EH (cell line): ENCODE measurements around the gene RARRES2.

Experiments
- DNase-seq: peaks from one replicate; pipeline ENCODE4 v3.0.0-alpha.2; 2015; ENCODE audit warnings: low read depth

The RARRES2 gene

DNA sequence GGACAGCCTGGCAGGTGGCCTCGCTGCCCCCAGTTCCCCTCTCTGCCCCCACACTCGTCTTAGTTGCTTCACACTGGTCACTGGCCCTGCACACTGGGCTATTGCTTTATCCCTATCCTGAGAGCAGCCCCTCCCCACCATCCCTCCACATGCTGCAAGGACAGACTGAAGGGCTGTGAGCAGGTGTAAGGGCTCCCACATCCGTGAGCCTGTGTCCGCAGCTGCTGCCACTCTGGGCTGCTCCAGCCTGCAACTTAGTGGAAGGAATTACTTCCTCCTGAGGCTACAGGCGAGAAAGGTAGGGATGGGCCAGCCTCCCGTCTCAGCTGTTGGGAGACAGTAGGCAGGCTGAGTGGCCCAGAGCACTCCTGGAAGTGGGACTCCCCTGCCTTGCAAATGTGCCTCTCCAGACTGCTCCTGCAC is 3.8 kb downstream of the RARRES2 start:
- no peak for DNase-seq

DNA sequence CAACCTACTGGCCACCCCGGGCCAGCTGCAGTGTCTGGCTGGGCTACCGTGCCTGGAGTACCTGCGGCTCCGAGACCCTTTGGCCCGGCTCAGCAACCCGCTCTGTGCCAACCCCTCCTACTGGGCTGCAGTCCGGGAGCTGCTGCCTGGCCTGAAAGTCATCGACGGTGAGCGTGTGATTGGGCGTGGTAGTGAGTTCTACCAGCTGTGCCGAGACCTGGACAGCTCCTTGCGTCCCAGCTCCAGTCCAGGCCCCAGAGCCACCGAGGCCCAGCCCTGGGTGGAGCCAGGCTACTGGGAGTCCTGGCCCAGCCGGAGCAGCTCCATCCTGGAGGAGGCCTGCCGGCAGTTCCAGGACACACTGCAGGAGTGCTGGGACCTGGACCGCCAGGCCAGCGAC is 4.2 kb downstream of the RARRES2 start:
- DNase-seq = no peak

DNA sequence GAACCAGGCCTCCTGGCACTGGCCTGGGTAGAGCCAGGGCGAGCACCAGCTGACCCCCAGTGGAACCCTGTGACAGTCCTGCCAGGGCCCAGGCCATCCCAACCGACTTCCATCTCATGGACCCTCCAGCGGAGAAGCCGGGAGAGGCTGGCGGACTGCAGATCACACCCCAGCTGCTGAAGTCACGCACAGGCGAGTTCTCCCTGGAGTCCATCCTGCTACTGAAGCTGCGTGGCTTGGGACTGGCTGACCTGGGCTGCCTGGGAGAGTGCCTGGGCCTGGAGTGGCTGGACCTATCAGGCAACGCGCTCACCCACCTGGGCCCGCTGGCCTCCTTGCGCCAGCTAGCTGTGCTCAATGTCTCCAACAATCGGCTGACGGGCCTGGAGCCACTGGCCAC is 4.7 kb downstream of the RARRES2 start:
- DNase-seq = no peak

DNA sequence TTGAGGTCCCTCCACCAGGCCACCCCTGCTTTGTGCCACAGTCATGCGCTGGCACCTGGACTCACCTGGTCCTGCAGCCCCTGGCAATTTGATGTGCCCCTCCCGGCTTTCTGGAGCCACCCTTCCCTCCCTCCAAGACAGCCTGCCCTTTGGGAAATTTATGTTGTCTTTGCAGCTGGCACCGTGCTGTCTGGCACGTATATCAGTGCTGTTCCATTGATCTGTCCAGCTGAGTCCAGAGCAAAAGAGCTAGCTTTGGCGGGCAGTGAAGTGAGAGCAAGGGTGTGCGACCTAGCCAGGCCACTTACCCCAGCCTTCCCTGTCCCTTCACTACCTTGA is 5.7 kb downstream of the RARRES2 start:
- no peak for DNase-seq

DNA sequence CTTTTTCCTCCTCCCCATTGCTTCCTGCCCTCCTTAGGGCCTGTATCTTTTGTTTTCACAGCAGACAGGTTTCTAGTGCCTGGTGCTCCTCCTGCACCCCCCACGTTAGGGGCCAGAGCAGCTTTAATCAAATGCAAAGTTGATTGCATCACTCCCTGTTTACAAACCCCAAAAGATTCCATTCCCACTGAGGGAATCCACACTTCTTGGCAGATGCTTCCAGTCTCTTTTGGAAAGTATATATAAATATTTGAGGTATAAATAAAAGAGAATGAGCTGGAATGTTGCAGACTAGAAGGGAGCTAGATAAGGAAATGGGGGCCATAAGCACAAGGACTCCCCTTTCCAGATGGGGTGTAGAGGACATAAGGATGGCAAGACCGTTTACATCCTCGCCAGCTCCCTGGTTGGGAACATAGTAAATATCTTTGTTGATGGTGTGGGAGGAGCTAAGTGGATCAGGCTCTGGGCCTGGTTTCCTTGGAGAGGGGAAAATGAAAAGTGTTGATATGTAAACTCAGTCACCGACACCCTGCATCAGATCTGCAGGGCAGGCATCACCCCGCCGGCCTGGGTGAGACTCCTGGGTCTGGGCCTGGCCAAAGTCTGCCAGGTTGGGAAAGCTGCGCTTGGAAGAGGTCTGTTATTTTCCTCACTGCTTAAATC is 6.2 kb downstream of the RARRES2 start:
- DNase-seq = peak; percentile 56

DNA sequence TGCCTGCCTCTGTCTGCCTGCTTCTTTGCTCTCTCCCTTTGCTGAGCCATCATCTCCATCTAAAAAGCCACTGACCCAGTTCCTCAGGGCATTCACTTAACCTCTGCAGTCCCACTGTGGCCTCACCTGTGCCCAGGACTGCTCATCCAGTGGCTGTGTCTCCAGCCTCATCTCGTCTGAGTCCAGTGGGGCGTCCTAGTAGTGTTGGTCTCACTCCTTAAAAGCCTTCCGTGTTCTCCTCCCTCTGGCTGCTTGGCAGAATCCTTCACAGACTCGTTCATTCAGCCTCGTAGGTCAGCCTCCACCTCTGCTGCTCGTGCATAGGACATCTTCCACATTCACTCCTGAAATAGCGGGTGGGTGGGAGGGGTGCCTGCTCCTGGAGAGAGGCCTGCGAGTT is 7.3 kb downstream of the RARRES2 start:
- DNase-seq = no peak

DNA sequence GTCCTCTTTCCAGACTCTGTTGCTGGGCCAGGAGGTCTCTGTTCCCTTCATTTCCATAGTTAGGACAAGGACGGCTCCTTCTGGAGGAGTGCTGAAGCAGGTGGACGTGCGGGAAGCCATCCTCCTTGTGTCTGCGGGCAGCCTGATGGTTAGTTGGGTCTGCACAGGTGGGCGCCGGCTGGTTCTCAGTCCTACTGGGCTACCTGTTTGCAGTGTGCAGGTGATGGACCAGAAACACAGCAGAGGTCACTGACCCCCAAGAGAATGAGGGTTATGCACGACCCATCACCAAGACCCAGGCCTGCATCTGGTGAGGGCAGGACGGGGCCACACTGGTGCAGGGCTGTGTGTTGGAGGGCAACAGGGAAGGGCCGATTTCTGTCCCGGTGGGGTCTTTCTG is 7.8 kb downstream of the RARRES2 start:
- no peak for DNase-seq

DNA sequence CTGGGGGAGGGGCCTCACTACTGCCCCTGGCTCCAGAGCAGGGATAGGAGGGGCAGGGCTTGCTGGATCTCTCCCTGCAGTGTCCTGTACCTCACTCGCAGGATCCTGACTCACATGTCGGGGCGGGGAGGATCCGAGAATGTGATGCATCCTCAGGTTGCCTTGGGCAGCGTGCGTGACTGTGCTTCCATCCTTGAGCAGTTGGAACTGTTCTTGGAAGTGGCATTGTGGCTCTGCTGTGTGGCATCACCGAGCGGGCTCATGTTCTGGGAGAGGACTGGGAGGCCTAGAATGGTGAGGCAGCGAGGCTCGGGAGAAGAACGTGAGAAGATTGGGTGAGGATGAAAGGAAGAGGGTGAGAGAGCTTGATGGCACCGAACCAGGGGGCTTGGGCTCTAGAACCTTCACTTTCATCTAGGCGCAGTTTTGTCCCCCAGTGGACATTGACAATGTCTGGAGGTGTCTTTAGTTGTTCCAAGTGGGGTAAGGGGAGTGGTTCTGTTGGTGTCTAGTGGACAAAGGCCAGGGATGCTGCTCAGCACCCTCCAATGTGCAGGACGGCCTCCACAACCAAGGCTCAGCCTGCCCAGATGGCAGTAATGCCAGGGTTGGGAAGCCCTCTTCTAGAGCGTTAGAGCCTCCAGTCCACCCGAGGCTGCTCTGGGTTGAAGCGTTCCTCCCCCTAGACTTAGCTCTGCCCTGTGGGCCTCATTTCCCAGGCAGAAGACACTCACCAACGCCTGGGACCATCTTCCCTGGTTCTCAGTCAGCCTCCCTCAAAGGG is 8.4 kb downstream of the RARRES2 start:
- no peak for DNase-seq

DNA sequence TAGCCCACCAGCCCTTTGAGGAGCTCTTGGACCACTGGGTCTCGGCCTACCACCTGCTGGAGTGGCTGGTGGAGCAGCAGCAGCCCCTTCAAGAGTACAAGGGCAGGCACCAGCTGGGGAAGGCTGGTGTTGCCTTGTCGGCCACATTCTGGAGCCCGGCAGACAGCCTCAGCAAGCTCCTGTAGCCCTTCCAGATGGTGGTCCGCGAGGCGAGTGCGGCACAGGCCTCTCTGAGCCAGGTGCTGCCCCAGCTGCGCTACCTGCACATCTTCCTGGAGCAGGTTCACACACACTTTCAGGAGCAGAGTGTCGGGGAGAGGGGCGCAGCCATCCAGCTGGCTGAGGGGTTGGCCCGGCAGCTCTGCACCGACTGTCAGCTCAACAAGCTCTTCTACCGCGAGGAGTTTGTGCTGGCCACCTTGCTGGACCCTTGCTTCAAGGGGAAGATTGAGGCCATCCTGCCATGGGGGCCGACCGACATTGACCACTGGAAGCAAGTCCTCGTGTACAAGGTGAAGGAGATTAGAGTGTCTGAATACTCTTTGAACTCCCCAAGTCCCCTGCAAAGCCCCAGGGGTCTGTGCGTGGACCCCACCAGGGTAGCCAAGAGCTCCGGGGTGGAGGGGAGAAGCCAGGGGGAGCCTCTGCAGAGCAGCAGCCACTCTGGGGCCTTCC is 11.1 kb downstream of the RARRES2 start:
- DNase-seq = no peak

DNA sequence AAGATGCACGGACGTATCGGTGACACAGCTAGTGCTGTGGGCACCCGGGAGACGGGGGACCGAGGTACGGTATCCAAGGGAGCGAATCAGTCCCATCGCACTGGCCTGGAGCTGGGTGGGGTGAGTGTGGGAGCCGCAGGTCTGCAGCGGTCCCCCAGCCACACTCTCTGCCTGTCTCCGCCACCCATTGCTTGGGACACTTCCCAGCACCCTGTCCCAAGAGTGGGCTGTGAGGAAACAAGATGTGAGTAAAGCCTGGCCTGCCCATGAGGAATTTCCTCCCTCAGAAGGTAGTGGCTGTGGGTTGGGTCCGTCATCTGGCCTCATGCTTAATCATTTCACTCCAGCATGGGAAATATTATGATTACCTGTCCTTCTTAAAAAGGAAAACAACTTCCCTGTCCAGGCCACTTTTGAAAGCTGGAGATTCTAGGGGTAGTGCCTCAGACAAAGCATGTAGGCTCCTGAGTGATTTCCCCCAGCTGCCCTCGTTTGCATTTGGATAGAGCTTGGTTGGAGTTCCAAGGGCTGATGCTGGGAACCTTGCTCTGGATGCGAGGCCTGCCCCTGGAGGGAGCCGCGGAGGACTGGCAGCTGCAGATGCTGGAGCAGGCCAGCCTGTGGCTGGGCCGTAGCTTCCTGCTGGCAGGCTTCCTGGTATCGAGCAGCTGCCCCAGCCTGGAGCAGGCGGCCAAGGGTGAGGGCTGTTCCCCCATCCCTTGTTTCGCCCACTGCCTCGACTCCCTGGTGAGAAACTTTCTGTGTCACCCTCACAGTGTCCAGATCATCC is 11.9 kb downstream of the RARRES2 start:
- DNase-seq = no peak

DNA sequence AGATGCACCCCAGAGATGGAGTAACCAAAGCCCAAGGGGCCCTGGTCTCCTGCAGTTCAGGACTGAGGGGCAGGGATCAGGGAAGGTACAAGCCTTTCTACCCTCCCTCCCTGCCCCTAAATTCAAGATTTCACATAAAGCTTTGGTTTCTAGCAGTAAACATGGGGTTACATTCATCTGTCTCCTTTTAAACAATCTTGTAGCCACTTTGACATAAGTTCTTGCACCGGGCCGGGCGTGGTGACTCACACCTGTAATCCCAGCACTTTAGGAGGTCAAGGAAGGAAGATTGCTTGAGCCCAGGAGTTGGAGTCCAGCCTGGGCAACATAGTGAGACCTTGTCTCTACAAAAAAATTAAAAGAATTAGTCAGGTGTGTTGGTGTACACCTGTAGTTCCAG is 14.1 kb downstream of the RARRES2 start:
- DNase-seq = no peak

DNA sequence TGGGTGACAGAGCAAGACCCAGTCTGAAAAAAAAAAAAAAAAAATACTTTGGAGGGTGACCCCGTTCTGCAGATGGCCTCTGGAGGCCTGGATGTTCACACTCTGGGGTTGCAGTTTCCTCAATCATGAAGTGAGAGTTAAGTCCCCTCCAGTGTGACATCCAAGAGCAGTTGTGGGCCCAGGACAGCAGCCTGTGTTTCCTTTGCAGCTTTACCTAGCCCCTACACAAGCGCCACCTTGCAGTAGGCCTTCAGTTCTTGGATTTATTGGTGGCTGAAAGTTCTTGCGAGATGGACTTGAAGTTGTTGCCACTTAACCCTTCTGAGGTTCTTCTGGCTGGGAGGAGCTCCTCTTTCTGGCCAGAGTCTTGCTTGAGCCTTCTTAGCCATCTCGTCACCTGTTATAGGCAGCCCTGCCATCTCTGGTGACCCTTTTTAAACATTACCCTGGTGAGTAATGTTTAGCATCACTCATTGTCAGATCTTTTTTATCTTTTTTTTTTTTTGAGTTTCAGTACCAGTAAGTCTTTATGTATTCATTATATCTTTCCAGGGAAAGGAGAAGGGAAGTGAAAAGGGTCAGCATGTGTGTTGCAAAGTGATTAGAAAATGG is 14.7 kb downstream of the RARRES2 start:
- DNase-seq = no peak

DNA sequence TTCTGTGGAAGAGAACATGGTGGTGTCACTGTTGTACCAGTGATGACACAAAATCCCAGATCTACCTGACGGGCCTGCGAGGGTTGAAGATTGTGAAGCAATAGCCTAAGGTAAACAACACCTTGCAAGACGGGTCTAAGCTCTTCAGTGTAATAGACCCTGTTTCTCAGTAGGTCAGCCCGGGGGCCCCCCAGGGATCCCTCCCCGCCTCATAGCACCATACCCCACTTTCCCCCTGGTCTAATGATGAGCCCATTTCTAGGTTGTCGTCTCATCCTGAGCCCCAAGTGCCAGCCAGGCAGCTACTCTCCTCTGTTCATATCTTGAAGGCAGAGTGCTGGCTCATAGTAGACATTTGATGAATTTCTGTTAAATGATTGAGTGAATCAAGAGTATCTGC is 15.5 kb downstream of the RARRES2 start:
- no peak for DNase-seq

DNA sequence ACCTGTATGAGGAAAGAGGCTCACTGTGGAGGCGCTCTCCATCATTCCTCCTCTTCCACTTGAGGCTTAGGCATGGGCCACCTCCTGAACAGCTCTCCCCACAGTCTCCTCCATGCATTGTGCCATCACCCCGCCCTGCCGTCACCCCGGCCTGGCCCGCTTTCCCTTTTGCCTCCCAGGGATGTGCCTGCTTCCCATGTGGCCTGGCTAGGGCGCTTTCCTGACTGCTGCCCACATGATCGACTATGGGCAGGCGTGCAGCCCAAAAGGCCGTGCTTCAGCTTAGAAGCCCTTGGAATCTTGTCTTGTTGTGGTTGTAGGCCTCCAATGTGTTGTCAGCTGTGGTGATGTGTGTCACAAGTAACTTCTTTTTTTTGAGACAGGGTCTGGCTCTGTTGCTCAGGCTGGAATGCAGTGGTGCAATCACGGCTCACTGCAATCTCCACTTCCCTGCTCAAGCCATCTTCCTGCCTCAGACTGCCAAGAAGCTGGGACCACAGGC is 16.3 kb downstream of the RARRES2 start:
- DNase-seq = peak; percentile 4

DNA sequence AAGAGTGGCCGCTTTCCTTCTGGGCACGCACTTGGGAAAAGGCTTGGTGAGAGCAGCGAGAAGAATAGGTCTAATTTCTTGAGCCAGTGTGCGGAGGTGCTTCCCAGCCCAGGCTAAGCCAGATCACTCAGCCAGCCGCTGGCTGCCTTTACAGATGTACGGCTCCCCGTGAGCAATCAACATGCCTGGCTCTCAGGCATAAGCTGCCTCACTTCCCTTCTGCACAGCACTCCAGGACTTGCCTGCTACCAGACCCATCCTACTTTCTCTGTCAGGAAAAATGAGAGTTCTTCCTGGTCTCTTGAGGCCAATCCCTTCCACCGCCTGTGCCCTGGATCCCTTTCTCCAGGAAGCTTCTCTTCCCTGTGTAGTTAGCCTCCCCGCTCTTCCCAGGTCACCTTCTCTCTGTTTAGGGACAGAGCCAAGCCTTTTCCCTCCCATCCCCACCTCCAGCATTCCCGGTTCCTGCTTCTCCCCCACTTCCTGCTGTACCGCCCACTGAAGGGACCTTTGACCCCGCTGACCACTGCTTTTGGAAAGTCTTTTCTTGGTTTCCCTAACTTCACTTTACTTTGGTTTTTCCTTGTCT is 17.0 kb downstream of the RARRES2 start:
- no peak for DNase-seq

DNA sequence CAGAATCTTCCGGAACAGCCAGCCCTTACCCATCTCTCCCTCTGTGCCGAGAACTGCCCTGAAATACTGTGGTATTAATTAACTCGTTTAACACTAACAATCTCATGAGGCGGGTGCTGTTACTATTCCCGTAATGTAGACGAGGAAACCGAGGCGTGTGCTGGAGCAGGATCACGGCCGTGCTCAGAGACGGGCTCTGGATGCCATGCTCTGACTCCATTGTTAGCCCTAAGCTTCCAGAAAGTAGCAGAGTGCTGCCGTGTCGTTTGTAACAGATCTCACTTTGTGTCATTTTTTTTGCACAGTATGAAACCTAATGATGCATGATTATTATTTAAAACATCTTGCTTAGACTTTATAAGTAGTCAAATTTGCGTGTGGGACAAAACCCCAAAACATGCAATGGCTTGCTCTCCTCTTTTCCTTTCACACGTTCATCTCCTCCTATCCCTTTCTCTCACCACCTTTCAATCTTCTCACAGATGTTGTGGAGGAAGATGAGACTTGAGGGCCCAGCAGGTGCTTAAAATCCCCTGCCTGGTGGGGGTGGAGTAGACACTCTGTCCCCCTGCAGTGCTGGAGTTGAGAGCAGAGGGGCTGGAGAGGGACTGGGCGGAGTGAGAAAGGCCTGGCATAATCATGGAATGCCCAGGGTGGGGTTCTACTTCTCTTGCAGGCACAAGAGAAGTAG is 17.6 kb downstream of the RARRES2 start:
- no peak for DNase-seq

DNA sequence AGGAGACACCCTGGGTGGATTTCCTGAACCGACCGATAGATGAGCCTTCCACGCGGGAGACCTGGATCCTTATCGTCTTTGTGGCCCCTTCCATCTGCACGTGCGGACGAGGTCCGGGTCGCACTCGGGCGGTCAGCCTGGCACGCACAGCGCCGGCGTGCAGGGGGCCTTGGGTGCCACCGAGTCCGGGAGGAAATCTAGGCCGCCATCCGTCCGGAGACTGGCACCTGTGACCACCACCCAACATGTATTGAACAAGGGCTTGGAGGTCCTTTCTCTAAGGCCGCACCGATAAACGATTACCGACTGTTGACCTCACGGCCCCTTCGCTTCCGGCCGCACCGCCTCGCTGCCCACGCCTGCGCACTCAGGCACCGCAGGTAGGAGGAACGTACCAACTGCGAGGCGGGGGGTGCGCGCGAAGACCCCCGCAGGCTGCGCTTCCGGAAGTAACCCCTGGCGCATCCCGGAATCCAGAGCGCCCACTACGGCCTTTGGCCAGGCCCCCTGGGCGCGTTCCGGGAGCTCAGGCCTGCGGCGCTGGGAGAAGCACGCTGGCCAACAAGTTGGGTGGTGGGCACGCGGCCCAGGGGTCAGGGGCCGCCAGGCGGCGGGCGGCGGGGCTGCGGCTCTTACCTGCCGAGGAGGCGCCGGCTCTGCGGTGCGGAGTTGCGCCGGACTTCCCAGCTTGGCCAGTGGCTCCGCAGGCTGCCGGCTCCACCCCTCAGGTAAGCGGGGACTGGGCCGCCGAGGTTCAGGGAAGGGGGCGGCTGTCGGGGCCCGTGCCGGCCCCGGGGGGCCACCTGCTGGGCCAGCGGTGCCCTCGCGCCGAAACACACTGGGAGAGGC is 18.4 kb downstream of the RARRES2 start, which contains the start of the genes ACTR3C and LRRC61:
Gene ACTR3C (minus strand): TSS at position 713 of the 849 bp plus-strand sequence. CDS start 28,249 bp downstream, outside the sequence.
Gene LRRC61 (plus strand): TSS at position 523 of the 849 bp plus-strand sequence. CDS start 13,507 bp downstream, outside the sequence.
- no peak for DNase-seq

DNA sequence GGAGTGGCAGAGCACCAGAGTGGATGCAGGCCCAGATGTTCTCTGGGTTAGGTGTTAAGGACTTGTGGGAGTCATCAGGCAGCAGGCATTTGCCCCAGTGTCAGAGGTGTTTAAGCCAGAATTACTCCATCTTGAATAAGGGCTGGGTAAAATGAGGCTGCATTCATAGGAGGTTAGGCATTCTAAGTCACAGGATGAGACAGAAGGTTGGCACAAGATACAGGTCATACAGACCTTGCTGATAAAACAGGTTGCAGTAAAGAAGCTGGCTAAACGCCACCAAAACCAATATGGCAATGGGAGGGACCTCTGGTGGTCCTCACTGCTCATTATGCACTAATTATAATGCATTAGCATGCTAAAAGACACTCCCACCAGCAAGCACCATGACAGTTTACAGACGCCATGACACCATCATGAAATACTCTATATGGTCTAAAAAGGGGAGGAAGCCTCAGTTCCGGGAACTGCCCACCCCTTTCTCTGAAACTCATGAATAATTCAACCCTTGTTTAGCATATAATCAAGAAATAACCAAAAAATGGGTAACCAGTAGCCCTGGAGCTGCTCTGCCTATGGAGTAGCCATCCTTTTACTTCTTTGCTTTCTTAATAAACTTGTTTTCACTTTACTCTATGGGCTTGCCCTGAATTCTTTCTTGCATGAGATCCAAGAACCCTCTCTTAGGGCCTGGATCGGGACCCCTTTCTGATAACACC is 19.2 kb downstream of the RARRES2 start:
- DNase-seq = no peak

DNA sequence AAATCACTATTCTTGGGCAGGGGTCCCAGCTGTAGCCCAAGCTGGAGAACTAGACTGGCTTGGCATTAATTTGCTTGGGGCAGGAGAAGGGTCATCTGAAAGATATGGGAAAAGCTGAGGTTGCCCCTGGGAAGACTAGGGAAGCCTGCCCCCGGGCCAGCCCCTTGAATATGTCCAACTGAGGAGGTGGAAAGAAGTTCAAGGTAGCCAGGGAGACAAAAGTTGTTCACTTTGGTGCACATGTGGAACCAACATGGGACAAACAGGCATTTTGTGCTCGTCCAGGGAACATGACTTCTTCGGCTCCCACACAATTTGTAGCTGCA is 19.7 kb downstream of the RARRES2 start:
- DNase-seq = no peak
